CD4-positive, alpha-beta T cell treated with Interleukin-4 for 1 hour (primary cell): ENCODE data around the gene RNGTT.
"Not testable (repeated sequence)": the region's sequence is repeated elsewhere in the genome, so short reads cannot be mapped to it uniquely, and the experiment has no call there.

ENCODE experiments used
- DNase-seq, 2 donors: peaks; one replicate each; pipeline ENCODE4 v3.0.0-alpha.2; 2020 to 2022

Gene RNGTT

GRCh38 chr6:88864359-88865054 lies 98.9 kb downstream of the RNGTT start:
- DNase-seq: no peak

- DNase-seq: no peak
Measured at GRCh38 chr6:88860310-88860709, 103.1 kb downstream of the RNGTT start.

- DNase-seq: no peak
Measured at GRCh38 chr6:88858455-88858854, 105.0 kb downstream of the RNGTT start.

- no peak for DNase-seq
Measured at GRCh38 chr6:88856566-88856965, 106.9 kb downstream of the RNGTT start.

- DNase-seq: no peak
Measured at GRCh38 chr6:88855541-88856147, 107.8 kb downstream of the RNGTT start.

GRCh38 chr6:88852775-88853174 lies 110.6 kb downstream of the RNGTT start:
- DNase-seq: no peak

- no peak for DNase-seq
Measured at GRCh38 chr6:88852000-88852399, 111.4 kb downstream of the RNGTT start.

GRCh38 chr6:88848870-88849269 lies 114.5 kb downstream of the RNGTT start:
- DNase-seq: no peak

- DNase-seq: no peak
Measured at GRCh38 chr6:88843040-88843439, 120.4 kb downstream of the RNGTT start.

GRCh38 chr6:88842320-88842719 lies 121.1 kb downstream of the RNGTT start:
- no peak for DNase-seq

GRCh38 chr6:88840796-88841539 lies 122.5 kb downstream of the RNGTT start:
- no peak for DNase-seq

- DNase-seq: no peak
Measured at GRCh38 chr6:88840289-88840688, 123.1 kb downstream of the RNGTT start.

- DNase-seq: no peak
Measured at GRCh38 chr6:88839280-88839679, 124.1 kb downstream of the RNGTT start.

GRCh38 chr6:88835210-88835609 lies 128.2 kb downstream of the RNGTT start:
- no peak for DNase-seq

GRCh38 chr6:88833071-88833470 lies 130.3 kb downstream of the RNGTT start:
- DNase-seq: not testable (repeated sequence)

- not testable (repeated sequence) for DNase-seq
Measured at GRCh38 chr6:88827599-88827998, 135.8 kb downstream of the RNGTT start.

GRCh38 chr6:88825856-88826255 lies 137.6 kb downstream of the RNGTT start:
- DNase-seq: no peak

GRCh38 chr6:88823998-88824397 lies 139.4 kb downstream of the RNGTT start:
- no peak for DNase-seq

GRCh38 chr6:88815491-88815890 lies 147.9 kb downstream of the RNGTT start:
- DNase-seq: no peak

- DNase-seq: no peak
Measured at GRCh38 chr6:88814909-88815308, 148.5 kb downstream of the RNGTT start.

- no peak for DNase-seq
Measured at GRCh38 chr6:88813045-88813444, 150.4 kb downstream of the RNGTT start.

- no peak for DNase-seq
Measured at GRCh38 chr6:88810701-88811100, 152.7 kb downstream of the RNGTT start.

GRCh38 chr6:88810089-88810488 lies 153.3 kb downstream of the RNGTT start:
- DNase-seq: no peak

- DNase-seq: no peak
Measured at GRCh38 chr6:88808381-88808780, 155.0 kb downstream of the RNGTT start.
